Astrocyte (in vitro differentiated cells and primary cell): Measurements from ENCODE around the gene ULK4. TPM values are rescaled to one million over a fixed set of nuclear protein-coding genes. Genes with fewer than 3 reads are reported as not detected.

Experiments used
- DNase-seq: peaks from one replicate; pipeline ENCODE4 v3.0.0-alpha.2; 2010; ENCODE audit warnings: low read depth
- FAIRE-seq: peaks from 2 replicates; lab custom pipeline; 2011; peaks lifted over from hg19 to GRCh38; lab: Jason Lieb, UNC
- H2AFZ ChIP-seq: 2 replicates; pipeline ENCODE4 v1.6.0; 2012; ENCODE audit warnings: low read depth, low read length, inconsistent platforms
- H3K27ac ChIP-seq: 2 replicates; pipeline ENCODE4 v1.5.1; 2011; ENCODE audit warnings: low read depth, low read length, inconsistent platforms
- H3K27me3 ChIP-seq: 2 replicates; pipeline ENCODE4 v1.6.0; 2011; ENCODE audit warnings: low read length, inconsistent platforms; ENCODE audit not compliant: insufficient read depth
- H3K36me3 ChIP-seq: 2 replicates; pipeline ENCODE4 v1.5.1; 2011; ENCODE audit warnings: low read length, inconsistent platforms; ENCODE audit not compliant: insufficient read depth
- H3K4me1 ChIP-seq: 2 replicates; pipeline ENCODE4 v1.5.1; 2011; ENCODE audit warnings: low read length, inconsistent platforms; ENCODE audit not compliant: insufficient read depth
- H3K4me2 ChIP-seq: 2 replicates; pipeline ENCODE4 v1.6.0; 2012; ENCODE audit warnings: low read length, inconsistent platforms
- H3K4me3 ChIP-seq: 2 replicates; pipeline ENCODE4 v1.5.1; 2011; ENCODE audit warnings: low read depth, mild to moderate bottlenecking, low read length, inconsistent platforms; ENCODE audit not compliant: insufficient read depth
- H3K79me2 ChIP-seq: 2 replicates; pipeline ENCODE4 v1.6.0; 2012; ENCODE audit warnings: mild to moderate bottlenecking, low read length, inconsistent platforms; ENCODE audit not compliant: insufficient read depth
- H3K9ac ChIP-seq: 2 replicates; pipeline ENCODE4 v1.6.0; 2012; ENCODE audit warnings: mild to moderate bottlenecking, low read length, inconsistent platforms
- H3K9me3 ChIP-seq: 2 replicates; pipeline ENCODE4 v1.5.1; 2012; ENCODE audit warnings: low read depth, mild to moderate bottlenecking, low read length, inconsistent platforms; ENCODE audit not compliant: insufficient read depth
- H4K20me1 ChIP-seq: 2 replicates; pipeline ENCODE4 v1.6.0; 2012; ENCODE audit warnings: low read length, inconsistent platforms; ENCODE audit not compliant: insufficient read depth
- H3K27ac Mint-ChIP-seq: one replicate; pipeline ENCODE4 v1.8.0; 2021; ENCODE audit warnings: mild to moderate bottlenecking, mixed read lengths; ENCODE audit not compliant: unreplicated experiment
- H3K27me3 Mint-ChIP-seq: one replicate; pipeline ENCODE4 v1.8.0; 2021; ENCODE audit warnings: low read depth, mixed read lengths; ENCODE audit not compliant: unreplicated experiment
- H3K36me3 Mint-ChIP-seq: one replicate; pipeline ENCODE4 v1.8.0; 2021; ENCODE audit warnings: low read depth, mixed read lengths; ENCODE audit not compliant: unreplicated experiment
- H3K4me1 Mint-ChIP-seq: one replicate; pipeline ENCODE4 v1.8.0; 2021; ENCODE audit warnings: low read depth, mixed read lengths; ENCODE audit not compliant: unreplicated experiment
- H3K4me3 Mint-ChIP-seq: one replicate; pipeline ENCODE4 v1.8.0; 2021; ENCODE audit warnings: mild to moderate bottlenecking, moderate library complexity, mixed read lengths; ENCODE audit not compliant: unreplicated experiment
- H3K9me3 Mint-ChIP-seq: one replicate; pipeline ENCODE4 v1.8.0; 2021; ENCODE audit warnings: mild to moderate bottlenecking, mixed read lengths; ENCODE audit not compliant: unreplicated experiment
- CTCF ChIP-seq: IDR thresholded peaks from 2 replicates; pipeline ENCODE4 v1.5.1; 2011; ENCODE audit warnings: low read depth, mild to moderate bottlenecking, inconsistent platforms, low read length, moderate library complexity; ENCODE audit not compliant: insufficient read depth
- EZH2 ChIP-seq: IDR thresholded peaks from 2 replicates; pipeline ENCODE4 v1.6.1; 2012; ENCODE audit warnings: mild to moderate bottlenecking, low read length, inconsistent platforms; ENCODE audit not compliant: insufficient read depth
- total RNA-seq: library from RNA; stranded (reverse); gene quantifications from 2 replicates; pipeline ENCODE4 v1.2.1, GENCODE V29; 2021

The ULK4 gene
- total RNA-seq, 1 donor from 2014 or later = 6.6 TPM

- peaks cover 12% of the 10 kb centered on the region for H3K9me3 Mint-ChIP-seq
- H3K79me2 ChIP-seq = no peaks in the 10 kb centered on the region
- H3K9ac ChIP-seq = no peak overlapping the region
- DNase-seq = no peak
- no peak overlapping the region for H3K4me3 ChIP-seq
- peaks cover 7% of the 10 kb centered on the region for H3K4me1 Mint-ChIP-seq
- H3K27ac Mint-ChIP-seq = no peak overlapping the region
- H3K4me3 Mint-ChIP-seq = no peak overlapping the region
- no peaks in the 10 kb centered on the region for H3K36me3 Mint-ChIP-seq
- H3K4me2 ChIP-seq = no peak overlapping the region
- H2AFZ ChIP-seq = no peak overlapping the region
- no peaks in the 10 kb centered on the region for H3K27me3 Mint-ChIP-seq
- H4K20me1 ChIP-seq = no peaks in the 10 kb centered on the region
- no peaks in the 10 kb centered on the region for H3K27me3 ChIP-seq
- no peaks in the 10 kb centered on the region for H3K9me3 ChIP-seq
- H3K36me3 ChIP-seq = no peaks in the 10 kb centered on the region
- FAIRE-seq = no peak
- no peaks in the 10 kb centered on the region for H3K4me1 ChIP-seq
- no peak for TF ChIP-seq CTCF
- TF ChIP-seq EZH2 = no peak
- H3K27ac ChIP-seq = no peak overlapping the region
These were observed 454.4 kb downstream of the ULK4 start for GRCh38 chr3:41507336-41508062.

- TF ChIP-seq CTCF (no peak), EZH2 (no peak)
- Mint-ChIP-seq H3K27me3 (no peaks in the 10 kb centered on the region), H3K4me1 (peaks cover 7% of the 10 kb centered on the region)
These were observed 457.8 kb downstream of the ULK4 start for GRCh38 chr3:41503998-41504623.

GRCh38 chr3:41502481-41502880, 459.4 kb downstream of the ULK4 start:
- Histone ChIP-seq H3K79me2 (no peaks in the 10 kb centered on the region), H3K27me3 (no peaks in the 10 kb centered on the region), H3K4me3 (no peak overlapping the region), H3K27ac (no peak overlapping the region), H3K4me2 (no peak overlapping the region), H3K4me1 (no peaks in the 10 kb centered on the region), H3K36me3 (no peaks in the 10 kb centered on the region), H2AFZ (no peak overlapping the region), H3K9me3 (no peaks in the 10 kb centered on the region), H3K9ac (no peak overlapping the region), H4K20me1 (no peaks in the 10 kb centered on the region)
- DNase-seq (no peak), FAIRE-seq (no peak)
- Mint-ChIP-seq H3K27me3 (no peaks in the 10 kb centered on the region), H3K4me3 (no peak overlapping the region), H3K27ac (no peak overlapping the region), H3K9me3 (peaks cover 2% of the 10 kb centered on the region), H3K4me1 (no peaks in the 10 kb centered on the region), H3K36me3 (no peaks in the 10 kb centered on the region)
- TF ChIP-seq CTCF (no peak), EZH2 (no peak)

More at GRCh38 chr3:41503998-41504623, 457.8 kb downstream of the ULK4 start:
- no peak for DNase-seq
- Histone ChIP-seq H3K4me3 (no peak overlapping the region), H4K20me1 (no peaks in the 10 kb centered on the region), H3K9ac (no peak overlapping the region), H3K27me3 (no peaks in the 10 kb centered on the region), H2AFZ (no peak overlapping the region), H3K36me3 (no peaks in the 10 kb centered on the region), H3K4me2 (no peak overlapping the region), H3K9me3 (no peaks in the 10 kb centered on the region), H3K27ac (no peak overlapping the region), H3K79me2 (no peaks in the 10 kb centered on the region), H3K4me1 (no peaks in the 10 kb centered on the region)
- peaks cover 9% of the 10 kb centered on the region for H3K9me3 Mint-ChIP-seq
- FAIRE-seq = no peak
- H3K36me3 Mint-ChIP-seq = no peaks in the 10 kb centered on the region
- H3K27ac Mint-ChIP-seq = no peak overlapping the region
- no peak overlapping the region for H3K4me3 Mint-ChIP-seq
